Measurements from ENCODE around the gene NMUR1. TPM values are rescaled to one million over a fixed set of nuclear protein-coding genes. Genes with fewer than 3 reads are reported as not detected.

NMUR1 gene
- total and polyA plus RNA-seq, 2 donors (not counting 3 experiments of a cell fraction or from before 2014, with no cell fraction given), result not detected

GRCh38 chr2:231476920-231477319 lies 53.3 kb downstream of the NMUR1 start:
- Histone ChIP-seq H3K4me2 (ENCODE audit: insufficient read depth, low read length) (no peak overlapping the region), H2AFZ (ENCODE audit: low read depth, low read length) (no peak overlapping the region), H3K36me3 (ENCODE audit: control insufficient read depth in 2 of 2, extremely low read depth in 1 of 2, insufficient read depth in 2 of 2, low read length in 2 of 2) (no peaks in the 10 kb centered on the region), H3K27ac (ENCODE audit: insufficient read depth, low read depth, low read length) (no peak overlapping the region), H3K4me3 (replicated peaks in 1 of 3; ENCODE audit: insufficient read depth in 1 of 3, low read depth in 1 of 3, low read length in 3 of 3) (no peak overlapping the region), H3K27me3 (ENCODE audit: control insufficient read depth in 2 of 2, insufficient read depth in 2 of 2, low read length in 2 of 2) (no peaks in the 10 kb centered on the region), H4K20me1 (replicated peaks; ENCODE audit: control insufficient read depth, extremely low read depth, insufficient read depth, low read length) (no peaks in the 10 kb centered on the region), H3K9ac (replicated peaks; ENCODE audit: extremely low read depth, insufficient read depth, low read length) (no peak overlapping the region), H3K9me1 (replicated peaks; ENCODE audit: control insufficient read depth, extremely low read depth, insufficient read depth, low read length) (no peaks in the 10 kb centered on the region), H3K79me2 (ENCODE audit: control insufficient read depth, insufficient read depth, low read length) (no peaks in the 10 kb centered on the region), H3K4me1 (ENCODE audit: control insufficient read depth, extremely low read depth, insufficient read depth, low read length) (no peaks in the 10 kb centered on the region), H3K9me3 (replicated peaks; ENCODE audit: control insufficient read depth, insufficient read depth, low read length) (no peaks in the 10 kb centered on the region)
- POLR2A ChIA-PET, result interaction anchor here (6.9 kb wide), 1 partner anchor 13 kb away, joined by 42 read pairs; the partner anchor contains the start of gene NCL
- intact Hi-C loops (cut with micrococcal nuclease) (no loop called here), dilution Hi-C loops (cut with MboI; ENCODE audit: extremely low pct_ligation_motif_present, low sequenced_read_pairs) (no loop called here)
- no peak for DNase-seq (ENCODE audit: low read depth, low spot score)
- FAIRE-seq, result no peak
- BruUV-seq (replicated peaks), result no TSS peak
- CTCF ChIA-PET, result interaction anchor here (0.9 to 3.3 kb wide), 3 partner anchors 10 to 87 kb away, joined by 3 to 14 read pairs (median 3); partner anchors contain the start of gene NCL
- TF ChIP-seq GATA2 (IDR thresholded peaks at IDR 0.05; ENCODE audit: insufficient read depth, insufficient read length, low read depth, low read length), result no peak
- TF ChIP-seq, protein P1, sequence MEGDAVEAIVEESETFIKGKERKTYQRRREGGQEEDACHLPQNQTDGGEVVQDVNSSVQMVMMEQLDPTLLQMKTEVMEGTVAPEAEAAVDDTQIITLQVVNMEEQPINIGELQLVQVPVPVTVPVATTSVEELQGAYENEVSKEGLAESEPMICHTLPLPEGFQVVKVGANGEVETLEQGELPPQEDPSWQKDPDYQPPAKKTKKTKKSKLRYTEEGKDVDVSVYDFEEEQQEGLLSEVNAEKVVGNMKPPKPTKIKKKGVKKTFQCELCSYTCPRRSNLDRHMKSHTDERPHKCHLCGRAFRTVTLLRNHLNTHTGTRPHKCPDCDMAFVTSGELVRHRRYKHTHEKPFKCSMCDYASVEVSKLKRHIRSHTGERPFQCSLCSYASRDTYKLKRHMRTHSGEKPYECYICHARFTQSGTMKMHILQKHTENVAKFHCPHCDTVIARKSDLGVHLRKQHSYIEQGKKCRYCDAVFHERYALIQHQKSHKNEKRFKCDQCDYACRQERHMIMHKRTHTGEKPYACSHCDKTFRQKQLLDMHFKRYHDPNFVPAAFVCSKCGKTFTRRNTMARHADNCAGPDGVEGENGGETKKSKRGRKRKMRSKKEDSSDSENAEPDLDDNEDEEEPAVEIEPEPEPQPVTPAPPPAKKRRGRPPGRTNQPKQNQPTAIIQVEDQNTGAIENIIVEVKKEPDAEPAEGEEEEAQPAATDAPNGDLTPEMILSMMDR (IDR thresholded peaks at IDR 0.05; ENCODE audit: extremely low read depth in 1 of 2, insufficient read depth in 1 of 2, low read depth in 1 of 2, low read length in 2 of 2), result no peak
- no peak for TF ChIP-seq MYC (IDR thresholded peaks at IDR 0.05; ENCODE audit: low read depth, low read length)
- TF ChIP-seq, protein P2, sequence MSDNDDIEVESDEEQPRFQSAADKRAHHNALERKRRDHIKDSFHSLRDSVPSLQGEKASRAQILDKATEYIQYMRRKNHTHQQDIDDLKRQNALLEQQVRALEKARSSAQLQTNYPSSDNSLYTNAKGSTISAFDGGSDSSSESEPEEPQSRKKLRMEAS (IDR thresholded peaks at IDR 0.05; ENCODE audit: insufficient read depth, insufficient read length), result no peak
- TF ChIP-seq POLR2A (IDR thresholded peaks at IDR 0.05; ENCODE audit: low read depth, low read length), result no peak
- no peak for TF ChIP-seq POLR2AphosphoS5 (IDR thresholded peaks at IDR 0.05; ENCODE audit: insufficient read depth, low read depth, low read length)
- no peak for TF ChIP-seq JUN (IDR thresholded peaks at IDR 0.05; ENCODE audit: borderline replicate concordance, insufficient read depth, insufficient read length, low read depth)
- no peak for TF ChIP-seq EZH2 (IDR thresholded peaks at IDR 0.05; ENCODE audit: borderline replicate concordance, low read depth, low read length, severe bottlenecking)
- no peak for TF ChIP-seq FOS (IDR thresholded peaks at IDR 0.05; ENCODE audit: borderline replicate concordance, insufficient read depth, low read length)
